Trophoblast cell (in vitro differentiated cells and primary cell): ENCODE measurements around the gene HEATR5A.

ENCODE experiments used
- DNase-seq, 2 donors: peaks; one replicate each; pipeline ENCODE4 v3.0.0-alpha.2; 2016
- H2AFZ ChIP-seq: 2 replicates; pipeline ENCODE4 v1.6.1; 2013; ENCODE audit warnings: low read length, moderate library complexity, mild to moderate bottlenecking; ENCODE audit not compliant: insufficient read depth, poor library complexity
- H2AK5ac ChIP-seq: 2 replicates; pipeline ENCODE4 v1.6.1; 2013; ENCODE audit warnings: mild to moderate bottlenecking, low read length
- H2BK120ac ChIP-seq: 2 replicates; pipeline ENCODE4 v1.6.1; 2013; ENCODE audit warnings: low read length, mild to moderate bottlenecking, moderate library complexity; ENCODE audit not compliant: insufficient read depth, poor library complexity
- H2BK12ac ChIP-seq: 2 replicates; pipeline ENCODE4 v1.6.1; 2013; ENCODE audit warnings: mild to moderate bottlenecking, low read length, moderate library complexity
- H2BK5ac ChIP-seq: 2 replicates; pipeline ENCODE4 v1.6.1; 2013; ENCODE audit warnings: low read length, low read depth, moderate library complexity, mild to moderate bottlenecking; ENCODE audit not compliant: poor library complexity
- H3K14ac ChIP-seq: 2 replicates; pipeline ENCODE4 v1.6.1; 2013; ENCODE audit warnings: mild to moderate bottlenecking, low read length
- H3K18ac ChIP-seq: 2 replicates; pipeline ENCODE4 v1.6.1; 2013; ENCODE audit warnings: mild to moderate bottlenecking, low read length
- H3K23ac ChIP-seq: 2 replicates; pipeline ENCODE4 v1.6.1; 2013; ENCODE audit warnings: low read length
- H3K27ac ChIP-seq: 2 replicates; pipeline ENCODE4 v1.5.1; 2013; ENCODE audit warnings: low read depth, mild to moderate bottlenecking, inconsistent platforms, low read length, moderate library complexity
- H3K27me3 ChIP-seq: 2 replicates; pipeline ENCODE4 v1.6.1; 2013; ENCODE audit warnings: inconsistent platforms, mild to moderate bottlenecking, low read length, moderate library complexity; ENCODE audit not compliant: insufficient read depth
- H3K36me3 ChIP-seq, 2 experiments: 1 replicate in 1 of 2; 2 replicates in 1 of 2; pipeline ENCODE4 v1.6.1; 2013; ENCODE audit warnings: low read length in 2 of 2, mild to moderate bottlenecking in 2 of 2, moderate library complexity in 1 of 2; ENCODE audit not compliant: insufficient read depth in 2 of 2, control insufficient read depth in 1 of 2
- H3K4ac ChIP-seq: 2 replicates; pipeline ENCODE4 v1.6.1; 2013; ENCODE audit warnings: low read depth, mild to moderate bottlenecking, low read length, moderate library complexity
- H3K4me1 ChIP-seq, 2 experiments: 1 replicate in 1 of 2; 2 replicates in 1 of 2; pipeline ENCODE4 v1.6.1; 2013; ENCODE audit warnings: low read length in 2 of 2, mild to moderate bottlenecking in 2 of 2, moderate library complexity in 1 of 2; ENCODE audit not compliant: insufficient read depth in 2 of 2, control insufficient read depth in 1 of 2
- H3K4me2 ChIP-seq: 2 replicates; pipeline ENCODE4 v1.6.1; 2013; ENCODE audit warnings: inconsistent platforms, mild to moderate bottlenecking, low read length, moderate library complexity
- H3K4me3 ChIP-seq: 2 replicates; pipeline ENCODE4 v1.5.1; 2013; ENCODE audit warnings: mild to moderate bottlenecking, low read depth, low read length, inconsistent platforms
- H3K79me1 ChIP-seq: one replicate; pipeline ENCODE4 v1.6.1; 2013; ENCODE audit warnings: low read length
- H3K79me2 ChIP-seq: 2 replicates; pipeline ENCODE4 v1.6.1; 2013; ENCODE audit warnings: low read length, mild to moderate bottlenecking; ENCODE audit not compliant: control insufficient read depth, insufficient read depth, poor library complexity
- H3K9ac ChIP-seq: 2 replicates; pipeline ENCODE4 v1.6.1; 2013; ENCODE audit warnings: mild to moderate bottlenecking, low read length
- H3K9me3 ChIP-seq: 2 replicates; pipeline ENCODE4 v1.6.1; 2013; ENCODE audit warnings: low read depth, mild to moderate bottlenecking, control low read depth, inconsistent platforms, low read length; ENCODE audit not compliant: insufficient read depth
- H4K12ac ChIP-seq: 2 replicates; pipeline ENCODE4 v1.6.1; 2013; ENCODE audit warnings: low read depth, mild to moderate bottlenecking, low read length, moderate library complexity
- H4K8ac ChIP-seq: 2 replicates; pipeline ENCODE4 v1.6.1; 2013; ENCODE audit warnings: low read depth, mild to moderate bottlenecking, low read length, moderate library complexity
- H4K91ac ChIP-seq: one replicate; pipeline ENCODE4 v1.6.1; 2013; ENCODE audit warnings: low read depth, mild to moderate bottlenecking, low read length, moderate library complexity
- WGBS: extraction: QIAGEN DNeasy Blood & Tissue Kit; methylation state at CpG from one replicate; pipeline ENCODE4 v1.1.7; 2013; ENCODE audit warnings: missing lambda C conversion rate; ENCODE audit not compliant: insufficient read length, insufficient coverage; ENCODE audit errors: extremely low coverage; 5-methylcytosine and 5-hydroxymethylcytosine counted together

The HEATR5A gene

GRCh38 chr14:31430634-31431264, 10.4 kb upstream of the HEATR5A start:
- no peak overlapping the region for H2AK5ac ChIP-seq
- no peaks in the 10 kb centered on the region for H3K4me1 ChIP-seq
- H3K4me3 ChIP-seq: no peak overlapping the region
- no peak overlapping the region for H3K18ac ChIP-seq
- no peak overlapping the region for H3K14ac ChIP-seq
- no peak overlapping the region for H2BK5ac ChIP-seq
- H3K27ac ChIP-seq: no peak overlapping the region
- no peak overlapping the region for H4K8ac ChIP-seq
- H3K79me2 ChIP-seq: no peaks in the 10 kb centered on the region
- H4K12ac ChIP-seq: no peak overlapping the region
- WGBS: no CpG with 5 or more reads among the region's 11 CpGs
- no peaks in the 10 kb centered on the region for H3K9me3 ChIP-seq
- no peak for DNase-seq
- H3K27me3 ChIP-seq: no peaks in the 10 kb centered on the region
- H2BK12ac ChIP-seq: no peak overlapping the region
- H3K9ac ChIP-seq: no peak overlapping the region
- H2BK120ac ChIP-seq: no peak overlapping the region
- H4K91ac ChIP-seq: no peak overlapping the region
- no peak overlapping the region for H3K23ac ChIP-seq
- no peaks in the 10 kb centered on the region for H3K36me3 ChIP-seq
- H2AFZ ChIP-seq: no peak overlapping the region
- no peak overlapping the region for H3K4ac ChIP-seq
- H3K4me2 ChIP-seq: no peak overlapping the region
- H3K79me1 ChIP-seq: no peaks in the 10 kb centered on the region

GRCh38 chr14:31429791-31430190, 9.4 kb upstream of the HEATR5A start:
- Histone ChIP-seq H3K4me1 (no peaks in the 10 kb centered on the region), H2BK12ac (no peak overlapping the region), H3K14ac (no peak overlapping the region), H4K8ac (no peak overlapping the region), H3K27ac (no peak overlapping the region), H3K9me3 (no peaks in the 10 kb centered on the region), H3K18ac (no peak overlapping the region), H2BK120ac (no peak overlapping the region), H2AFZ (no peak overlapping the region), H2AK5ac (no peak overlapping the region), H2BK5ac (no peak overlapping the region), H4K12ac (no peak overlapping the region), H3K4ac (no peak overlapping the region), H3K23ac (no peak overlapping the region), H3K79me1 (no peaks in the 10 kb centered on the region), H3K9ac (no peak overlapping the region), H4K91ac (no peak overlapping the region), H3K4me3 (no peak overlapping the region), H3K4me2 (no peak overlapping the region), H3K36me3 (no peaks in the 10 kb centered on the region), H3K79me2 (no peaks in the 10 kb centered on the region), H3K27me3 (no peaks in the 10 kb centered on the region)
- DNase-seq: no peak
- WGBS: no CpG with 5 or more reads among the region's 1 CpG

GRCh38 chr14:31428011-31428410, 7.7 kb upstream of the HEATR5A start:
- no CpG with 5 or more reads among the region's 1 CpG for WGBS
- H3K4me2 ChIP-seq: no peak overlapping the region
- no peak overlapping the region for H2AK5ac ChIP-seq

DNA sequence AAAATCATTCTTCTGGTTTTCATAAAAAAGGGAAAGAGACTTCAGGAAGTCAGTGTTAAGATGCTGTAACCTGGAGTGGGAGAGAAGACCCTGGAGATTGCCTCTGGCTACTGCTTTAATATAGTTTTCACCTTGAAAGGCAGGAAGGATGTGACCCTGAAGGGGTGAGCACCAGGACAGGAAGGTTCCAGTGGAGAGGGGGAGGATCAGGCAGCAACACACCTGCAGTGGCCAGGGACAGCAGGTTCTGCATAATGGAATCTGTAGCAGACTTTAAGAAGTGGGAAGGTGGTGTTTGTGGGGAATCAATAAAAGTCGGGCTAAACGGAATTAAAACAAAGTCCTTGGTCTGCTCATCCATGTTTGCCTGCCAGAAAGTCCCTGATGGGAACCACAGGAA, 6.3 kb upstream of the HEATR5A start:
- H3K4me3 ChIP-seq: no peak overlapping the region
- H4K12ac ChIP-seq: no peak overlapping the region
- no peak overlapping the region for H4K91ac ChIP-seq
- no peak overlapping the region for H3K14ac ChIP-seq
- no peak overlapping the region for H2AFZ ChIP-seq
- H2BK120ac ChIP-seq: no peak overlapping the region
- no peak for DNase-seq
- no peak overlapping the region for H3K4ac ChIP-seq
- H2BK12ac ChIP-seq: no peak overlapping the region
- H3K9me3 ChIP-seq: no peaks in the 10 kb centered on the region
- H4K8ac ChIP-seq: no peak overlapping the region
- no peak overlapping the region for H3K27ac ChIP-seq
- H3K27me3 ChIP-seq: no peaks in the 10 kb centered on the region
- no peaks in the 10 kb centered on the region for H3K79me2 ChIP-seq
- H3K9ac ChIP-seq: no peak overlapping the region
- no peaks in the 10 kb centered on the region for H3K4me1 ChIP-seq
- no peak overlapping the region for H3K18ac ChIP-seq
- no peaks in the 10 kb centered on the region for H3K36me3 ChIP-seq
- no peaks in the 10 kb centered on the region for H3K79me1 ChIP-seq
- no peak overlapping the region for H3K23ac ChIP-seq
- no peak overlapping the region for H2AK5ac ChIP-seq
- no peak overlapping the region for H2BK5ac ChIP-seq
- WGBS: no CpG with 5 or more reads among the region's 2 CpGs
- no peak overlapping the region for H3K4me2 ChIP-seq

More at GRCh38 chr14:31428011-31428410, 7.7 kb upstream of the HEATR5A start:
- Histone ChIP-seq H3K4me1 (no peaks in the 10 kb centered on the region), H4K12ac (no peak overlapping the region), H3K27me3 (no peaks in the 10 kb centered on the region), H2BK12ac (no peak overlapping the region), H2BK5ac (no peak overlapping the region), H2AFZ (no peak overlapping the region), H3K9ac (no peak overlapping the region), H3K79me2 (no peaks in the 10 kb centered on the region), H3K79me1 (no peaks in the 10 kb centered on the region), H3K18ac (no peak overlapping the region), H4K8ac (no peak overlapping the region), H2BK120ac (no peak overlapping the region), H3K14ac (no peak overlapping the region), H3K36me3 (no peaks in the 10 kb centered on the region), H3K4me3 (no peak overlapping the region), H4K91ac (no peak overlapping the region), H3K27ac (no peak overlapping the region), H3K9me3 (no peaks in the 10 kb centered on the region), H3K4ac (no peak overlapping the region), H3K23ac (no peak overlapping the region)
- DNase-seq: no peak
